Testis (tissue), 3 donors: ENCODE data around the gene CACNA1C. TPM values are rescaled to one million over a fixed set of nuclear protein-coding genes. Genes with fewer than 3 reads are reported as not detected.

Experiments used
- DNase-seq: peaks from one replicate; pipeline ENCODE4 v3.0.0-alpha.2; 2019
- H3K27ac ChIP-seq, 2 donors: fragments of 200-600 bp; sonication (generic); one replicate each; pipeline ENCODE4 v1.5.1; 2019
- H3K27me3 ChIP-seq: fragments of 200-600 bp; sonication (generic); one replicate; pipeline ENCODE4 v1.5.1; 2019
- H3K36me3 ChIP-seq: fragments of 200-600 bp; sonication (generic); one replicate; pipeline ENCODE4 v1.5.1; 2017; ENCODE audit warnings: low read depth; ENCODE audit errors: missing control alignments
- H3K4me1 ChIP-seq: fragments of 200-600 bp; sonication (generic); one replicate; pipeline ENCODE4 v1.5.1; 2019
- H3K4me3 ChIP-seq, 2 donors: fragments of 200-600 bp; sonication (generic); one replicate each; pipeline ENCODE4 v1.5.1; 2017 to 2019
- H3K9me3 ChIP-seq: fragments of 200-600 bp; sonication (generic); one replicate; pipeline ENCODE4 v1.5.1; 2017
- CTCF ChIP-seq, 3 experiments: fragments of 450-650 bp in 2 of 3; fragments of 200-600 bp in 1 of 3; sonication (generic) in 1 of 3; IDR thresholded peaks; one replicate each; pipeline ENCODE4 v1.5.1; 2016 to 2019; ENCODE audit warnings: antibody characterized with exemption in 3 of 3, mild to moderate bottlenecking in 2 of 3, moderate library complexity in 1 of 3
- POLR2A ChIP-seq: fragments of 450-650 bp; IDR thresholded peaks from one replicate; pipeline ENCODE4 v1.6.1; 2017; ENCODE audit warnings: antibody characterized with exemption, mild to moderate bottlenecking, moderate library complexity
- WGBS, 2 donors: methylation state at CpG; one replicate each; pipeline ENCODE4 v1.1.5; 2018; 5-methylcytosine and 5-hydroxymethylcytosine counted together
- intact Hi-C: fragments of 100-400 bp; cut with DNase I; formaldehyde crosslinking; loops from one replicate; pipeline ENCODE4 v1.15.1; 2023; ENCODE audit warnings: low total_unique reads
- polyA plus RNA-seq: library from polyadenylated mRNA; stranded (reverse); fragments of 350-450 nt; fragmentation: Illumina TruSeq; extraction: RNeasy Lipid Tissue Mini Kit (QIAGEN cat#74804); gene quantifications from one replicate; pipeline ENCODE4 v1.2.3, GENCODE V29; 2014; ENCODE audit warnings: low read depth, low replicate concordance; ENCODE audit not compliant: insufficient read depth
- total RNA-seq, 2 donors: library from RNA; depleted of rRNA; stranded (reverse); fragments of >200 nt; gene quantifications; one replicate each; pipeline ENCODE4 v1.2.3, GENCODE V29; 2016

Gene CACNA1C
- total and polyA plus RNA-seq, 3 donors from 2014 or later = 20.3 to 36.8 (median 32.0) TPM

- no peak for DNase-seq
- intact Hi-C loops = no loop called here
- WGBS, 2 donors = 74 to 84% methylated on average over 13 of the region's 13 CpGs
Measured at GRCh38 chr12:2482938-2483660, 430.3 kb downstream of the CACNA1C start.

GRCh38 chr12:2483713-2484112 is 430.9 kb downstream of the CACNA1C start:
- Histone ChIP-seq H3K27ac (no peak overlapping the region), H3K4me1 (no peaks in the 10 kb centered on the region), H3K9me3 (no peaks in the 10 kb centered on the region), H3K4me3 (no peak overlapping the region), H3K36me3 (no peaks in the 10 kb centered on the region), H3K27me3 (no peaks in the 10 kb centered on the region)
- WGBS, 2 donors = 82 to 87% methylated on average over 3 of the region's 3 CpGs
- intact Hi-C loops = no loop called here
- no peak for DNase-seq
- TF ChIP-seq CTCF (IDR thresholded peaks at IDR 0.05) = no peak
- no peak for TF ChIP-seq POLR2A

More at GRCh38 chr12:2482938-2483660, 430.3 kb downstream of the CACNA1C start:
- Histone ChIP-seq H3K27me3 (no peaks in the 10 kb centered on the region), H3K4me1 (no peaks in the 10 kb centered on the region), H3K9me3 (no peaks in the 10 kb centered on the region), H3K36me3 (no peaks in the 10 kb centered on the region), H3K4me3 (no peak overlapping the region), H3K27ac (no peak overlapping the region)
- TF ChIP-seq CTCF (IDR thresholded peaks at IDR 0.05) = no peak
- TF ChIP-seq POLR2A = no peak

- no peak for DNase-seq
- Histone ChIP-seq H3K27ac (no peak overlapping the region), H3K36me3 (no peaks in the 10 kb centered on the region), H3K9me3 (no peaks in the 10 kb centered on the region), H3K4me3 (no peak overlapping the region), H3K27me3 (no peaks in the 10 kb centered on the region), H3K4me1 (no peaks in the 10 kb centered on the region)
- intact Hi-C loops = no loop called here
- WGBS, 2 donors = 88 to 91% methylated on average over 11 to 13 of the region's 13 CpGs
- no peak for TF ChIP-seq POLR2A
- TF ChIP-seq CTCF (IDR thresholded peaks at IDR 0.05) = no peak
Measured at GRCh38 chr12:2484141-2484776, 431.5 kb downstream of the CACNA1C start.

- 87 to 88% methylated on average over 7 of the region's 7 CpGs for WGBS, 2 donors
- H3K36me3 ChIP-seq = no peaks in the 10 kb centered on the region
- no peaks in the 10 kb centered on the region for H3K27me3 ChIP-seq
- TF ChIP-seq POLR2A (no peak), CTCF (IDR thresholded peaks at IDR 0.05) (no peak)
- no peak overlapping the region for H3K4me3 ChIP-seq
- intact Hi-C loops = no loop called here
- H3K9me3 ChIP-seq = no peaks in the 10 kb centered on the region
- no peaks in the 10 kb centered on the region for H3K4me1 ChIP-seq
- DNase-seq = no peak
- no peak overlapping the region for H3K27ac ChIP-seq
Measured at GRCh38 chr12:2485681-2486080, 432.9 kb downstream of the CACNA1C start.
